ENCODE data around the gene TTC39B.

Gene TTC39B

GRCh38 chr9:15278839-15279238 is 28.2 kb downstream of the TTC39B start:
- no peaks in the 10 kb centered on the region for H3K9me3 ChIP-seq (ENCODE audit: control insufficient read depth, low read depth, low read length)
- no peak overlapping the region for H3K9ac ChIP-seq (ENCODE audit: low read length)
- peaks cover 11% of the 10 kb centered on the region for H3K4me1 ChIP-seq (ENCODE audit: control insufficient read depth, low read depth, low read length)
- no peak overlapping the region for H3K4me3 ChIP-seq (ENCODE audit: low read length)
- H3K27me3 ChIP-seq (ENCODE audit: control insufficient read depth, insufficient read depth, low read length) = no peaks in the 10 kb centered on the region
- H3K36me3 ChIP-seq (ENCODE audit: control insufficient read depth, low read depth, low read length) = no peaks in the 10 kb centered on the region
- H3K27ac ChIP-seq (ENCODE audit: low read length) = no peak overlapping the region

- peaks cover 11% of the 10 kb centered on the region for H3K4me1 ChIP-seq (ENCODE audit: control insufficient read depth, low read depth, low read length)
- no peaks in the 10 kb centered on the region for H3K27me3 ChIP-seq (ENCODE audit: control insufficient read depth, insufficient read depth, low read length)
- no peak overlapping the region for H3K27ac ChIP-seq (ENCODE audit: low read length)
- H3K4me3 ChIP-seq (ENCODE audit: low read length) = no peak overlapping the region
- no peak overlapping the region for H3K9ac ChIP-seq (ENCODE audit: low read length)
- H3K36me3 ChIP-seq (ENCODE audit: control insufficient read depth, low read depth, low read length) = no peaks in the 10 kb centered on the region
- H3K9me3 ChIP-seq (ENCODE audit: control insufficient read depth, low read depth, low read length) = no peaks in the 10 kb centered on the region
Observed at GRCh38 chr9:15278091-15278687, 28.8 kb downstream of the TTC39B start.

- Histone ChIP-seq H3K9ac (ENCODE audit: low read length) (no peak overlapping the region), H3K27ac (ENCODE audit: low read length) (no peak overlapping the region), H3K9me3 (ENCODE audit: control insufficient read depth, low read depth, low read length) (no peaks in the 10 kb centered on the region)
Observed at GRCh38 chr9:15277400-15278090, 29.5 kb downstream of the TTC39B start.

GRCh38 chr9:15276328-15276938 is 30.6 kb downstream of the TTC39B start:
- Histone ChIP-seq H3K36me3 (ENCODE audit: control insufficient read depth, low read depth, low read length) (no peaks in the 10 kb centered on the region), H3K27ac (ENCODE audit: low read length) (no peak overlapping the region), H3K9me3 (ENCODE audit: control insufficient read depth, low read depth, low read length) (no peaks in the 10 kb centered on the region), H3K4me1 (ENCODE audit: control insufficient read depth, low read depth, low read length) (peaks cover 11% of the 10 kb centered on the region), H3K27me3 (ENCODE audit: control insufficient read depth, insufficient read depth, low read length) (no peaks in the 10 kb centered on the region), H3K4me3 (ENCODE audit: low read length) (no peak overlapping the region), H3K9ac (ENCODE audit: low read length) (no peak overlapping the region)

More at GRCh38 chr9:15277400-15278090, 29.5 kb downstream of the TTC39B start:
- Histone ChIP-seq H3K4me1 (ENCODE audit: control insufficient read depth, low read depth, low read length) (peaks cover 11% of the 10 kb centered on the region), H3K27me3 (ENCODE audit: control insufficient read depth, insufficient read depth, low read length) (no peaks in the 10 kb centered on the region), H3K4me3 (ENCODE audit: low read length) (no peak overlapping the region), H3K36me3 (ENCODE audit: control insufficient read depth, low read depth, low read length) (no peaks in the 10 kb centered on the region)

- Histone ChIP-seq H3K27me3 (ENCODE audit: control insufficient read depth, insufficient read depth, low read length) (no peaks in the 10 kb centered on the region), H3K36me3 (ENCODE audit: control insufficient read depth, low read depth, low read length) (no peaks in the 10 kb centered on the region), H3K9me3 (ENCODE audit: control insufficient read depth, low read depth, low read length) (no peaks in the 10 kb centered on the region), H3K27ac (ENCODE audit: low read length) (no peak overlapping the region), H3K4me3 (ENCODE audit: low read length) (no peak overlapping the region), H3K9ac (ENCODE audit: low read length) (no peak overlapping the region), H3K4me1 (ENCODE audit: control insufficient read depth, low read depth, low read length) (peaks cover 8% of the 10 kb centered on the region)
Observed at GRCh38 chr9:15274425-15274824, 32.6 kb downstream of the TTC39B start.

- no peaks in the 10 kb centered on the region for H3K9me3 ChIP-seq (ENCODE audit: control insufficient read depth, low read depth, low read length)
- no peaks in the 10 kb centered on the region for H3K36me3 ChIP-seq (ENCODE audit: control insufficient read depth, low read depth, low read length)
- no peak overlapping the region for H3K27ac ChIP-seq (ENCODE audit: low read length)
- no peak overlapping the region for H3K9ac ChIP-seq (ENCODE audit: low read length)
- peaks cover 8% of the 10 kb centered on the region for H3K4me1 ChIP-seq (ENCODE audit: control insufficient read depth, low read depth, low read length)
- H3K4me3 ChIP-seq (ENCODE audit: low read length) = no peak overlapping the region
- H3K27me3 ChIP-seq (ENCODE audit: control insufficient read depth, insufficient read depth, low read length) = no peaks in the 10 kb centered on the region
Observed at GRCh38 chr9:15272377-15272928, 34.6 kb downstream of the TTC39B start.

- Histone ChIP-seq H3K9me3 (ENCODE audit: control insufficient read depth, low read depth, low read length) (no peaks in the 10 kb centered on the region), H3K4me3 (ENCODE audit: low read length) (no peak overlapping the region), H3K36me3 (ENCODE audit: control insufficient read depth, low read depth, low read length) (no peaks in the 10 kb centered on the region), H3K27me3 (ENCODE audit: control insufficient read depth, insufficient read depth, low read length) (no peaks in the 10 kb centered on the region), H3K4me1 (ENCODE audit: control insufficient read depth, low read depth, low read length) (peaks cover 8% of the 10 kb centered on the region), H3K27ac (ENCODE audit: low read length) (no peak overlapping the region), H3K9ac (ENCODE audit: low read length) (no peak overlapping the region)
Observed at GRCh38 chr9:15271403-15271802, 35.6 kb downstream of the TTC39B start.

- no peak overlapping the region for H3K4me3 ChIP-seq (ENCODE audit: low read length)
- H3K9me3 ChIP-seq (ENCODE audit: control insufficient read depth, low read depth, low read length) = no peaks in the 10 kb centered on the region
- no peaks in the 10 kb centered on the region for H3K36me3 ChIP-seq (ENCODE audit: control insufficient read depth, low read depth, low read length)
Observed at GRCh38 chr9:15268782-15269181, 38.2 kb downstream of the TTC39B start.

GRCh38 chr9:15268317-15268716 is 38.7 kb downstream of the TTC39B start:
- Histone ChIP-seq H3K27me3 (ENCODE audit: control insufficient read depth, insufficient read depth, low read length) (no peaks in the 10 kb centered on the region), H3K27ac (ENCODE audit: low read length) (no peak overlapping the region), H3K9me3 (ENCODE audit: control insufficient read depth, low read depth, low read length) (no peaks in the 10 kb centered on the region), H3K36me3 (ENCODE audit: control insufficient read depth, low read depth, low read length) (no peaks in the 10 kb centered on the region), H3K4me1 (ENCODE audit: control insufficient read depth, low read depth, low read length) (no peaks in the 10 kb centered on the region), H3K4me3 (ENCODE audit: low read length) (no peak overlapping the region), H3K9ac (ENCODE audit: low read length) (no peak overlapping the region)

More at GRCh38 chr9:15268782-15269181, 38.2 kb downstream of the TTC39B start:
- Histone ChIP-seq H3K27ac (ENCODE audit: low read length) (no peak overlapping the region), H3K9ac (ENCODE audit: low read length) (no peak overlapping the region), H3K27me3 (ENCODE audit: control insufficient read depth, insufficient read depth, low read length) (no peaks in the 10 kb centered on the region), H3K4me1 (ENCODE audit: control insufficient read depth, low read depth, low read length) (no peaks in the 10 kb centered on the region)

GRCh38 chr9:15264918-15265317 is 42.1 kb downstream of the TTC39B start:
- Histone ChIP-seq H3K36me3 (ENCODE audit: control insufficient read depth, low read depth, low read length) (no peaks in the 10 kb centered on the region), H3K27me3 (ENCODE audit: control insufficient read depth, insufficient read depth, low read length) (no peaks in the 10 kb centered on the region), H3K27ac (ENCODE audit: low read length) (no peak overlapping the region)

GRCh38 chr9:15262581-15262980 is 44.4 kb downstream of the TTC39B start:
- no peaks in the 10 kb centered on the region for H3K4me1 ChIP-seq (ENCODE audit: control insufficient read depth, low read depth, low read length)
- H3K9me3 ChIP-seq (ENCODE audit: control insufficient read depth, low read depth, low read length) = no peaks in the 10 kb centered on the region
- no peaks in the 10 kb centered on the region for H3K36me3 ChIP-seq (ENCODE audit: control insufficient read depth, low read depth, low read length)
- H3K9ac ChIP-seq (ENCODE audit: low read length) = no peak overlapping the region
- H3K4me3 ChIP-seq (ENCODE audit: low read length) = no peak overlapping the region
- no peak overlapping the region for H3K27ac ChIP-seq (ENCODE audit: low read length)
- H3K27me3 ChIP-seq (ENCODE audit: control insufficient read depth, insufficient read depth, low read length) = no peaks in the 10 kb centered on the region

More at GRCh38 chr9:15264918-15265317, 42.1 kb downstream of the TTC39B start:
- Histone ChIP-seq H3K4me3 (ENCODE audit: low read length) (no peak overlapping the region), H3K9me3 (ENCODE audit: control insufficient read depth, low read depth, low read length) (no peaks in the 10 kb centered on the region), H3K4me1 (ENCODE audit: control insufficient read depth, low read depth, low read length) (no peaks in the 10 kb centered on the region), H3K9ac (ENCODE audit: low read length) (no peak overlapping the region)
